Caco-2 (cell line): ENCODE measurements around the gene GPR61. TPM values are rescaled to one million over a fixed set of nuclear protein-coding genes. Genes with fewer than 3 reads are reported as not detected.

ENCODE experiments used
- BruUV-seq: library from RNA; stranded (reverse); fragments of 400-500 nt; replicated peaks from 2 replicates; lab custom pipeline; 2021; lab: Mats Ljungman, UMichigan
- CTCF ChIA-PET: fragments of 300-600 bp; sonication (Branson Sonifier 250); formaldehyde crosslinking; loops from one replicate; lab custom pipeline; 2022; ENCODE audit warnings: antibody characterized with exemption; lab: Charles Lee
- POLR2A ChIA-PET: fragments of 300-600 bp; sonication (Branson Sonifier 250); formaldehyde crosslinking; loops from one replicate; lab custom pipeline; 2022; ENCODE audit warnings: antibody characterized with exemption; lab: Charles Lee
- DNase-seq, 2 experiments: peaks; one replicate each; pipeline versions ENCODE4 v3.0.0 to v3.0.0-alpha.2; 2020 to 2022
- H3K27me3 ChIP-seq: replicated peaks from 2 replicates; pipeline ENCODE4 v1.6.0; 2011; ENCODE audit warnings: low read length; ENCODE audit not compliant: control insufficient read depth, insufficient read depth
- H3K36me3 ChIP-seq: 2 replicates; pipeline ENCODE4 v1.5.1; 2011; ENCODE audit warnings: low read length; ENCODE audit not compliant: control insufficient read depth, insufficient read depth
- H3K4me1 ChIP-seq: fragments of 250-450 bp; sonication (Bioruptor Pico); 2 replicates; pipeline ENCODE4 v1.5.1; 2020; ENCODE audit warnings: mild to moderate bottlenecking
- H3K4me3 ChIP-seq: 2 replicates; pipeline ENCODE4 v1.5.1; 2011; ENCODE audit warnings: low read depth, mild to moderate bottlenecking, control low read depth, low read length
- H3K9me3 ChIP-seq: fragments of 250-450 bp; sonication (Bioruptor Pico); 2 replicates; pipeline ENCODE4 v1.5.1; 2020; ENCODE audit warnings: mild to moderate bottlenecking, moderate library complexity
- H3K27ac Mint-ChIP-seq: one replicate; pipeline ENCODE4 v1.8.0; 2022; ENCODE audit warnings: mixed read lengths; ENCODE audit not compliant: unreplicated experiment
- H3K27me3 Mint-ChIP-seq: one replicate; pipeline ENCODE4 v1.8.0; 2022; ENCODE audit warnings: mixed read lengths; ENCODE audit not compliant: insufficient read depth, unreplicated experiment
- H3K36me3 Mint-ChIP-seq: one replicate; pipeline ENCODE4 v1.8.0; 2022; ENCODE audit warnings: mild to moderate bottlenecking, mixed read lengths; ENCODE audit not compliant: insufficient read depth, unreplicated experiment
- H3K4me1 Mint-ChIP-seq: one replicate; pipeline ENCODE4 v1.8.0; 2022; ENCODE audit warnings: low read depth, mixed read lengths; ENCODE audit not compliant: unreplicated experiment
- H3K4me3 Mint-ChIP-seq: one replicate; pipeline ENCODE4 v1.8.0; 2022; ENCODE audit warnings: mild to moderate bottlenecking, moderate library complexity, mixed read lengths; ENCODE audit not compliant: unreplicated experiment
- H3K9me3 Mint-ChIP-seq: one replicate; pipeline ENCODE4 v1.8.0; 2022; ENCODE audit warnings: mixed read lengths; ENCODE audit not compliant: unreplicated experiment
- intact Hi-C: fragments of 100-400 bp; cut with micrococcal nuclease; formaldehyde crosslinking; loops from one replicate; pipeline ENCODE4 v1.10.0; 2022; ENCODE audit not compliant: unreplicated experiment
- total RNA-seq: library from RNA; stranded (reverse); gene quantifications from 2 replicates; pipeline ENCODE4 v1.2.3, GENCODE V29; 2022
- TF ChIP-seq, protein P1 (sequence below), 2 experiments: fragments of 200-600 bp in 1 of 2; IDR thresholded peaks; 1 replicate in 1 of 2; 2 replicates in 1 of 2; pipeline versions ENCODE4 v1.5.1 to v1.8.0; 2011 to 2022; ENCODE audit warnings: antibody characterized with exemption in 1 of 2, control low read depth in 1 of 2, inconsistent platforms in 1 of 2, low read depth in 1 of 2, low read length in 1 of 2, mild to moderate bottlenecking in 1 of 2, moderate library complexity in 1 of 2; ENCODE audit not compliant: insufficient read depth in 1 of 2, severe bottlenecking in 1 of 2, unreplicated experiment in 1 of 2

GPR61 gene
- total RNA-seq, 1 experiment from 2014 or later: not detected

- H3K36me3 Mint-ChIP-seq: peaks cover 4% of the 10 kb centered on the region
- H3K4me3 Mint-ChIP-seq: no peak overlapping the region
- no peaks in the 10 kb centered on the region for H3K4me1 Mint-ChIP-seq
- H3K27me3 ChIP-seq: no peaks in the 10 kb centered on the region
- H3K27ac Mint-ChIP-seq: no peak overlapping the region
- TF ChIP-seq, protein P1, sequence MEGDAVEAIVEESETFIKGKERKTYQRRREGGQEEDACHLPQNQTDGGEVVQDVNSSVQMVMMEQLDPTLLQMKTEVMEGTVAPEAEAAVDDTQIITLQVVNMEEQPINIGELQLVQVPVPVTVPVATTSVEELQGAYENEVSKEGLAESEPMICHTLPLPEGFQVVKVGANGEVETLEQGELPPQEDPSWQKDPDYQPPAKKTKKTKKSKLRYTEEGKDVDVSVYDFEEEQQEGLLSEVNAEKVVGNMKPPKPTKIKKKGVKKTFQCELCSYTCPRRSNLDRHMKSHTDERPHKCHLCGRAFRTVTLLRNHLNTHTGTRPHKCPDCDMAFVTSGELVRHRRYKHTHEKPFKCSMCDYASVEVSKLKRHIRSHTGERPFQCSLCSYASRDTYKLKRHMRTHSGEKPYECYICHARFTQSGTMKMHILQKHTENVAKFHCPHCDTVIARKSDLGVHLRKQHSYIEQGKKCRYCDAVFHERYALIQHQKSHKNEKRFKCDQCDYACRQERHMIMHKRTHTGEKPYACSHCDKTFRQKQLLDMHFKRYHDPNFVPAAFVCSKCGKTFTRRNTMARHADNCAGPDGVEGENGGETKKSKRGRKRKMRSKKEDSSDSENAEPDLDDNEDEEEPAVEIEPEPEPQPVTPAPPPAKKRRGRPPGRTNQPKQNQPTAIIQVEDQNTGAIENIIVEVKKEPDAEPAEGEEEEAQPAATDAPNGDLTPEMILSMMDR (IDR thresholded peaks at IDR 0.05; ENCODE audit: insufficient read depth in 1 of 2, low read depth in 1 of 2, low read length in 1 of 2, severe bottlenecking in 1 of 2, unreplicated experiment in 1 of 2): peak; percentile 74 to 80
- no peaks in the 10 kb centered on the region; the same call in 1 of the 2 replicates for H3K4me1 ChIP-seq
- H3K9me3 ChIP-seq: no peaks in the 10 kb centered on the region
- H3K4me3 ChIP-seq: no peak overlapping the region
- peak; percentile 77 to 83 for DNase-seq
- POLR2A ChIA-PET: interaction anchor here (0.6 kb wide), 1 partner anchor 17 kb away, joined by 3 read pairs; no protein-coding TSS in a partner anchor
- intact Hi-C loops: loop anchor here (1.0 to 5.0 kb wide), 5 partner anchors 34 to 270 kb away; partner anchors contain the start of genes CYB561D1 and PSMA5
- H3K27me3 Mint-ChIP-seq: no peaks in the 10 kb centered on the region
- H3K9me3 Mint-ChIP-seq: no peaks in the 10 kb centered on the region
- no TSS peak for BruUV-seq
- no peaks in the 10 kb centered on the region for H3K36me3 ChIP-seq
- CTCF ChIA-PET: interaction anchor here (0.8 to 6.3 kb wide), 9 partner anchors 14 to 499 kb away, joined by 3 to 131 read pairs (median 3); partner anchors contain the start of genes AMIGO1, ATXN7L2 and CYB561D1
These were observed 7.1 kb upstream of the GPR61 start for GRCh38 chr1:109532365-109533136.

DNA sequence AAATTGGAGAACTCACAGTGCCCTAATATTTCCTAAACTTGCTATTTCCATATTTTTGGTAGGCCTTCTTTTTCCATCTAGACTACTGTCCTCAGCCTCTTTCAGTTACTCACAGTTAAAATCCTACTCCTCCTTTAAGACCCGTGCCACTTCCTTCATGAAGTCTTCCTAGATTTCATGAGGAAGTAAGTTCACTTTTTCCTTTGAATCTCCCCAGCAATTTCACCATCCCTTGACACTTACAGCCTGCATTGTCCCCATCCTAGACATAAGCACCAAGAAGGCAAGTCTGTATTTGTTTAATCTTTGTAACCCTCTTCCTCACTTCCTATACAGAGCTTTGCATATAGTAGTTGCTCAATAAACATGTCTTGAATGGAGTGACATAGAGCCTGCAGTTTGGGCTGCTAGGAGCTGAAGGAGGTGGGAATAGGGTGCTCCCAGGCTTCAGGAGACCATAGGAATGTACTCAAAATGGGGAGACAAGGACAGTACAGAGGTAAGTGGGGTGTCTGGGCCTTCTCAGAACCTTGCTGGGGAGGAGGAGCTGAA lies 5.3 kb upstream of the GPR61 start:
- H3K4me3 ChIP-seq: no peak overlapping the region
- no TSS peak for BruUV-seq
- intact Hi-C loops: loop anchor here (5.0 kb wide), 2 partner anchors 107 to 272 kb away; partner anchors contain the start of gene PSMA5
- Mint-ChIP-seq H3K27me3 (no peaks in the 10 kb centered on the region), H3K4me3 (no peak overlapping the region), H3K27ac (no peak overlapping the region), H3K36me3 (peaks cover 4% of the 10 kb centered on the region), H3K4me1 (no peaks in the 10 kb centered on the region), H3K9me3 (no peaks in the 10 kb centered on the region)
- POLR2A ChIA-PET: no interaction called here
- TF ChIP-seq, protein P1 (IDR thresholded peaks at IDR 0.05; ENCODE audit: insufficient read depth in 1 of 2, low read depth in 1 of 2, low read length in 1 of 2, severe bottlenecking in 1 of 2, unreplicated experiment in 1 of 2): no peak
- DNase-seq: no peak
- no peaks in the 10 kb centered on the region for H3K9me3 ChIP-seq
- no peaks in the 10 kb centered on the region for H3K36me3 ChIP-seq
- CTCF ChIA-PET: interaction anchor here (6.3 kb wide), 1 partner anchor 40 kb away, joined by 131 read pairs; the partner anchor contains the start of gene CYB561D1
- H3K27me3 ChIP-seq: no peaks in the 10 kb centered on the region
- H3K4me1 ChIP-seq: no peaks in the 10 kb centered on the region; the same call in 1 of the 2 replicates

DNA sequence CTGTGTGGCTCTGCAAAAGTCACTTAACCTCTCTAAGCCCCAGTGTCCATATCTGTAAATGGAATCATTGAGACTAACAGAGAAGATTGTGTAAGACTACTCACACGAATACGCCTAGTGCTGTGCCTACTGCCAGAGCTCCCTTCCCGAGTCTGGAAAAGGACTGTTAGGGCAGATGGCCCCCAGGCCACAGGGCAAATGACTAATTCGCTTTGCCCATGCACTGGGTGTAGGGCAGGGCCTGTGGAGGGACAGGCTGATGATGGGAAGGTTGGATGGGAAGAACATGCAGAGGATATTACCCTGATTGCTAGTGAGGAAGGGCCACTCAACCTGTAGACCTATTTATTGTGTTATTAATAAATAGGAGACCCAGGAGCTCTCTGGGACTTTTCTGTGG lies 4.2 kb upstream of the GPR61 start:
- Histone ChIP-seq H3K27me3 (no peaks in the 10 kb centered on the region), H3K4me3 (no peak overlapping the region), H3K36me3 (no peaks in the 10 kb centered on the region), H3K4me1 (no peaks in the 10 kb centered on the region; the same call in 1 of the 2 replicates), H3K9me3 (no peaks in the 10 kb centered on the region)
- TF ChIP-seq, protein P1 (IDR thresholded peaks at IDR 0.05; ENCODE audit: insufficient read depth in 1 of 2, low read depth in 1 of 2, low read length in 1 of 2, severe bottlenecking in 1 of 2, unreplicated experiment in 1 of 2): no peak
- Mint-ChIP-seq H3K4me1 (no peaks in the 10 kb centered on the region), H3K9me3 (no peaks in the 10 kb centered on the region), H3K27ac (no peak overlapping the region), H3K27me3 (no peaks in the 10 kb centered on the region), H3K4me3 (no peak overlapping the region), H3K36me3 (peaks cover 4% of the 10 kb centered on the region)
- POLR2A ChIA-PET: no interaction called here
- DNase-seq: no peak
- no TSS peak for BruUV-seq
- CTCF ChIA-PET: no interaction called here
- intact Hi-C loops: no loop called here
